H9 (cell line): Measurements from ENCODE around the gene TMEM129. TPM values are rescaled to one million over a fixed set of nuclear protein-coding genes. Genes with fewer than 3 reads are reported as not detected.

Experiments
- DNase-seq: peaks from one replicate; pipeline ENCODE4 v3.0.0-alpha.2; 2017
- H2AFZ ChIP-seq: one replicate; pipeline ENCODE4 v1.6.1; 2013; ENCODE audit warnings: mild to moderate bottlenecking, low read length, control low read depth, moderate library complexity
- H2AK5ac ChIP-seq: 2 replicates; pipeline ENCODE4 v1.6.1; 2013; ENCODE audit warnings: low read length, control low read depth, mixed read lengths; ENCODE audit not compliant: insufficient read length
- H2BK120ac ChIP-seq: one replicate; pipeline ENCODE4 v1.6.1; 2013; ENCODE audit warnings: low read depth, mild to moderate bottlenecking, low read length, control low read depth, inconsistent platforms; ENCODE audit not compliant: poor library complexity, severe bottlenecking
- H2BK12ac ChIP-seq: 2 replicates; pipeline ENCODE4 v1.6.1; 2013; ENCODE audit warnings: low read length, control low read depth, mixed read lengths, low read depth; ENCODE audit not compliant: insufficient read length
- H2BK15ac ChIP-seq: 2 replicates; pipeline ENCODE4 v1.6.1; 2013; ENCODE audit warnings: low read depth, low read length, control low read depth
- H2BK20ac ChIP-seq: one replicate; pipeline ENCODE4 v1.6.1; 2013; ENCODE audit warnings: low read depth, mild to moderate bottlenecking, low read length, control low read depth, inconsistent platforms; ENCODE audit not compliant: poor library complexity, severe bottlenecking
- H2BK5ac ChIP-seq: 2 replicates; pipeline ENCODE4 v1.6.1; 2013; ENCODE audit warnings: low read length, control low read depth, mixed read lengths; ENCODE audit not compliant: insufficient read length
- H3K14ac ChIP-seq: 2 replicates; pipeline ENCODE4 v1.6.1; 2013; ENCODE audit warnings: low read length, control low read depth; ENCODE audit not compliant: insufficient read depth
- H3K18ac ChIP-seq: 2 replicates; pipeline ENCODE4 v1.6.1; 2013; ENCODE audit warnings: low read depth, mild to moderate bottlenecking, mixed read lengths, low read length, control low read depth; ENCODE audit not compliant: insufficient read length
- H3K23ac ChIP-seq: 2 replicates; pipeline ENCODE4 v1.6.1; 2013; ENCODE audit warnings: low read length, control low read depth, mixed read lengths, low read depth; ENCODE audit not compliant: insufficient read length
- H3K23me2 ChIP-seq: 2 replicates; pipeline ENCODE4 v1.6.1; 2013; ENCODE audit warnings: low read depth, mild to moderate bottlenecking, mixed read lengths, low read length, control low read depth; ENCODE audit not compliant: insufficient read length, poor library complexity, severe bottlenecking
- H3K27ac ChIP-seq: 2 replicates; pipeline ENCODE4 v1.5.1; 2013; ENCODE audit warnings: low read length, control low read depth, mixed read lengths, low read depth; ENCODE audit not compliant: insufficient read length
- H3K27me3 ChIP-seq: 2 replicates; pipeline ENCODE4 v1.6.1; 2013; ENCODE audit warnings: low read length, control low read depth, inconsistent platforms; ENCODE audit not compliant: insufficient read depth
- H3K4ac ChIP-seq: 2 replicates; pipeline ENCODE4 v1.6.1; 2013; ENCODE audit warnings: low read depth, mild to moderate bottlenecking, control low read depth, inconsistent platforms, low read length, moderate library complexity
- H3K4me1 ChIP-seq: 2 replicates; pipeline ENCODE4 v1.6.1; 2013; ENCODE audit warnings: low read length, control low read depth, inconsistent platforms; ENCODE audit not compliant: insufficient read depth
- H3K4me2 ChIP-seq: 2 replicates; pipeline ENCODE4 v1.6.1; 2013; ENCODE audit warnings: low read length, control low read depth, mixed read lengths; ENCODE audit not compliant: insufficient read length, insufficient read depth
- H3K56ac ChIP-seq: 2 replicates; pipeline ENCODE4 v1.6.1; 2013; ENCODE audit warnings: low read depth, mild to moderate bottlenecking, mixed read lengths, low read length, control low read depth; ENCODE audit not compliant: insufficient read length
- H3K79me1 ChIP-seq: 2 replicates; pipeline ENCODE4 v1.6.1; 2013; ENCODE audit warnings: low read depth, mild to moderate bottlenecking, moderate library complexity, low read length, control low read depth, inconsistent platforms; ENCODE audit not compliant: insufficient read depth, poor library complexity, severe bottlenecking
- H3K79me2 ChIP-seq: 2 replicates; pipeline ENCODE4 v1.6.1; 2013; ENCODE audit warnings: low read length, control low read depth, inconsistent platforms; ENCODE audit not compliant: insufficient read depth
- H3K9ac ChIP-seq: 2 replicates; pipeline ENCODE4 v1.6.1; 2013; ENCODE audit warnings: low read length, control low read depth, mixed read lengths; ENCODE audit not compliant: insufficient read length; ENCODE audit errors: extremely low read depth
- H3K9me3 ChIP-seq: one replicate; pipeline ENCODE4 v1.6.1; 2013; ENCODE audit warnings: low read depth, low read length, inconsistent platforms; ENCODE audit not compliant: control insufficient read depth
- H3T11ph ChIP-seq: one replicate; pipeline ENCODE4 v1.6.1; 2013; ENCODE audit warnings: mild to moderate bottlenecking, low read length, control low read depth, inconsistent platforms
- H4K20me1 ChIP-seq: one replicate; pipeline ENCODE4 v1.6.1; 2013; ENCODE audit not compliant: control insufficient read depth, insufficient read length, insufficient read depth
- H4K5ac ChIP-seq: 2 replicates; pipeline ENCODE4 v1.6.1; 2013; ENCODE audit warnings: low read depth, mild to moderate bottlenecking, mixed read lengths, low read length, control low read depth; ENCODE audit not compliant: insufficient read length
- H4K8ac ChIP-seq: replicated peaks from 2 replicates; pipeline ENCODE4 v1.6.1; 2013; ENCODE audit warnings: low read length, control low read depth, mixed read lengths, low read depth; ENCODE audit not compliant: insufficient read length
- H4K91ac ChIP-seq: 2 replicates; pipeline ENCODE4 v1.6.1; 2013; ENCODE audit warnings: low read depth, mild to moderate bottlenecking, moderate library complexity, mixed read lengths, low read length, control low read depth; ENCODE audit not compliant: insufficient read length
- H3K27ac Mint-ChIP-seq, 3 experiments: 2 replicates in 2 of 3; 3 replicates in 1 of 3; pipeline ENCODE4 v1.8.0; 2020 to 2021; ENCODE audit warnings: mixed read lengths in 3 of 3, mild to moderate bottlenecking in 1 of 3, moderate library complexity in 1 of 3
- H3K27me3 Mint-ChIP-seq: 2 replicates; pipeline ENCODE4 v1.8.0; 2021; ENCODE audit warnings: low read depth, mild to moderate bottlenecking, moderate library complexity, mixed read lengths
- H3K36me3 Mint-ChIP-seq, 3 experiments: 2 replicates in 2 of 3; 3 replicates in 1 of 3; pipeline ENCODE4 v1.8.0; 2020 to 2021; ENCODE audit warnings: low read depth in 3 of 3, mixed read lengths in 3 of 3; ENCODE audit not compliant: insufficient read depth in 1 of 3
- H3K4me1 Mint-ChIP-seq, 2 experiments: 2 replicates each; pipeline ENCODE4 v1.8.0; 2020; ENCODE audit warnings: mixed read lengths in 2 of 2
- H3K4me3 Mint-ChIP-seq, 2 experiments: 2 replicates in 1 of 2; 3 replicates in 1 of 2; pipeline ENCODE4 v1.8.0; 2020 to 2021; ENCODE audit warnings: mild to moderate bottlenecking in 2 of 2, mixed read lengths in 2 of 2, moderate library complexity in 1 of 2
- H3K9me3 Mint-ChIP-seq, 2 experiments: 2 replicates in 1 of 2; 3 replicates in 1 of 2; pipeline ENCODE4 v1.8.0; 2020; ENCODE audit warnings: mild to moderate bottlenecking in 2 of 2, mixed read lengths in 2 of 2, moderate library complexity in 1 of 2
- WGBS: extraction: QIAGEN DNeasy Blood & Tissue Kit; methylation state at CpG from one replicate; pipeline ENCODE4 v1.1.7; 2013; ENCODE audit warnings: missing lambda C conversion rate, low lambda C conversion rate, mixed read lengths; ENCODE audit not compliant: insufficient read length; ENCODE audit errors: extremely low coverage; 5-methylcytosine and 5-hydroxymethylcytosine counted together
- total RNA-seq: library from RNA; stranded (reverse); gene quantifications from 2 replicates; pipeline ENCODE4 v1.2.1, GENCODE V29; 2021
- TF ChIP-seq, protein P1 (sequence below): fragments of 200-600 bp; sonication (generic); conservative IDR thresholded peaks from 3 replicates; pipeline ENCODE4 v1.8.0; 2021; ENCODE audit warnings: antibody characterized with exemption, mild to moderate bottlenecking

Gene TMEM129
- total RNA-seq, 1 experiment from 2014 or later, result 27.3 TPM

DNA sequence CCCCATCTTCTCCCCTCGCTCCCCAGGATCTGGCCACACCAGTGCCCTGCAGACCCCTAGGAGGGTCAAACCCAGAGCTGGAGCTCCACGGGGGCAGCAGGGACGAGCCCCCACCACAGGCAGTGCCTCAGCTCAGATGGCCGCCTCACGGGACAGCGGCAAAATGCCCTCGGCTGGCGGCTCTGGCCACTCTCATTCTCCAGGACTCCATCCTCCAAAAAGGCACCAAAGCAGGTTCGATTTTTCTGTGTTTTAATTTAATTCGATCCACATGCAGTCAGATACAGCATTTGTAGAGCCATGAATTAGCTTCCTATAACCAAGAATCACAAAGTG lies 45.4 kb downstream of the TMEM129 start:
- WGBS, result no CpG with 5 or more reads among the region's 10 CpGs
- H3K36me3 Mint-ChIP-seq, result 0 out of 7 replicates have a peak, but pooled peaks cover 0 to 2% (median 0%) of the 10 kb centered on the region in 3 experiments
- H3K27me3 Mint-ChIP-seq, result peaks cover 8% of the 10 kb centered on the region
- H3K27ac ChIP-seq, result no peak overlapping the region
- H2BK12ac ChIP-seq, result no peak overlapping the region
- H3K56ac ChIP-seq, result no peak overlapping the region
- H3K27ac Mint-ChIP-seq, result no peak overlapping the region
- no peak overlapping the region for H2BK5ac ChIP-seq
- DNase-seq, result no peak
- H3K4ac ChIP-seq, result no peak overlapping the region
- H4K8ac ChIP-seq, result no peak overlapping the region
- H3K23ac ChIP-seq, result no peak overlapping the region
- H4K5ac ChIP-seq, result no peak overlapping the region
- no peaks in the 10 kb centered on the region; a peak in 1 of 5 replicates for H3K9me3 Mint-ChIP-seq
- no peak overlapping the region for H2BK120ac ChIP-seq
- H3K4me3 Mint-ChIP-seq, result no peak overlapping the region
- H2AK5ac ChIP-seq, result no peak overlapping the region
- no peaks in the 10 kb centered on the region for H3K27me3 ChIP-seq
- no peak overlapping the region for H3K18ac ChIP-seq
- no peaks in the 10 kb centered on the region for H3K9me3 ChIP-seq
- H3K23me2 ChIP-seq, result no peaks in the 10 kb centered on the region
- no peak overlapping the region for H2AFZ ChIP-seq
- H3K79me2 ChIP-seq, result no peaks in the 10 kb centered on the region
- no peak overlapping the region for H4K91ac ChIP-seq
- H3K4me1 ChIP-seq, result no peaks in the 10 kb centered on the region
- H3T11ph ChIP-seq, result no peak overlapping the region
- H3K4me2 ChIP-seq, result no peak overlapping the region
- H3K79me1 ChIP-seq, result no peaks in the 10 kb centered on the region
- H2BK20ac ChIP-seq, result no peak overlapping the region
- H3K4me1 Mint-ChIP-seq, result peaks cover 0 to 10% of the 10 kb centered on the region in 2 experiments; a peak in 3 of 4 replicates
- TF ChIP-seq, protein P1, sequence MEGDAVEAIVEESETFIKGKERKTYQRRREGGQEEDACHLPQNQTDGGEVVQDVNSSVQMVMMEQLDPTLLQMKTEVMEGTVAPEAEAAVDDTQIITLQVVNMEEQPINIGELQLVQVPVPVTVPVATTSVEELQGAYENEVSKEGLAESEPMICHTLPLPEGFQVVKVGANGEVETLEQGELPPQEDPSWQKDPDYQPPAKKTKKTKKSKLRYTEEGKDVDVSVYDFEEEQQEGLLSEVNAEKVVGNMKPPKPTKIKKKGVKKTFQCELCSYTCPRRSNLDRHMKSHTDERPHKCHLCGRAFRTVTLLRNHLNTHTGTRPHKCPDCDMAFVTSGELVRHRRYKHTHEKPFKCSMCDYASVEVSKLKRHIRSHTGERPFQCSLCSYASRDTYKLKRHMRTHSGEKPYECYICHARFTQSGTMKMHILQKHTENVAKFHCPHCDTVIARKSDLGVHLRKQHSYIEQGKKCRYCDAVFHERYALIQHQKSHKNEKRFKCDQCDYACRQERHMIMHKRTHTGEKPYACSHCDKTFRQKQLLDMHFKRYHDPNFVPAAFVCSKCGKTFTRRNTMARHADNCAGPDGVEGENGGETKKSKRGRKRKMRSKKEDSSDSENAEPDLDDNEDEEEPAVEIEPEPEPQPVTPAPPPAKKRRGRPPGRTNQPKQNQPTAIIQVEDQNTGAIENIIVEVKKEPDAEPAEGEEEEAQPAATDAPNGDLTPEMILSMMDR, result no peak
- no peaks in the 10 kb centered on the region for H4K20me1 ChIP-seq
- H2BK15ac ChIP-seq, result no peak overlapping the region
- no peak overlapping the region for H3K9ac ChIP-seq
- peak overlapping the region; percentile 25; the same call in 1 of the 2 replicates for H3K14ac ChIP-seq
